Measurements from ENCODE around the gene TRPM3.

DNA sequence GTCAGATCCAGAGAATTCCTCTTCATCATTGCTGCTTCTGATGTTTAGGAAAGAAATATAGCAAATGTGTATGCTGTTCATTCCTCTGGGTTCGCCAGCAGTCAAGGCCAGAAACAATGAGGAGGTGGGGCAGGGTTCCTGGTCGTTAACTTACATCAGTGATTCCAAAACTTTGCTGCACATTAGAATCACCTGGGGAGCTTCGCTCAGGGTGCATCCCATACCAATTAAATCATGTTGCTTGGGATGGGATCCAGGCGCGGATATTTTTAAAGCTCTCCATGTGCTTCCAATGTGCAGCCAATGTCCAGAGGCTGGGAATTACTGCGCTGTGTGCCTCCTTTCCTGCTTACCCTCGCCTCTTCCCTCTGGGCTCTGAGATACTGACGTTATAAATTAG, 479.1 kb downstream of the TRPM3 start:
- TF ChIP-seq, protein P1, sequence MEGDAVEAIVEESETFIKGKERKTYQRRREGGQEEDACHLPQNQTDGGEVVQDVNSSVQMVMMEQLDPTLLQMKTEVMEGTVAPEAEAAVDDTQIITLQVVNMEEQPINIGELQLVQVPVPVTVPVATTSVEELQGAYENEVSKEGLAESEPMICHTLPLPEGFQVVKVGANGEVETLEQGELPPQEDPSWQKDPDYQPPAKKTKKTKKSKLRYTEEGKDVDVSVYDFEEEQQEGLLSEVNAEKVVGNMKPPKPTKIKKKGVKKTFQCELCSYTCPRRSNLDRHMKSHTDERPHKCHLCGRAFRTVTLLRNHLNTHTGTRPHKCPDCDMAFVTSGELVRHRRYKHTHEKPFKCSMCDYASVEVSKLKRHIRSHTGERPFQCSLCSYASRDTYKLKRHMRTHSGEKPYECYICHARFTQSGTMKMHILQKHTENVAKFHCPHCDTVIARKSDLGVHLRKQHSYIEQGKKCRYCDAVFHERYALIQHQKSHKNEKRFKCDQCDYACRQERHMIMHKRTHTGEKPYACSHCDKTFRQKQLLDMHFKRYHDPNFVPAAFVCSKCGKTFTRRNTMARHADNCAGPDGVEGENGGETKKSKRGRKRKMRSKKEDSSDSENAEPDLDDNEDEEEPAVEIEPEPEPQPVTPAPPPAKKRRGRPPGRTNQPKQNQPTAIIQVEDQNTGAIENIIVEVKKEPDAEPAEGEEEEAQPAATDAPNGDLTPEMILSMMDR (tag by site-specific recombination; IDR thresholded peaks at IDR 0.05), result no peak
- no peak for TF ChIP-seq ZBTB1 (tag by site-specific recombination; IDR thresholded peaks at IDR 0.05)
- TF ChIP-seq, protein P2, sequence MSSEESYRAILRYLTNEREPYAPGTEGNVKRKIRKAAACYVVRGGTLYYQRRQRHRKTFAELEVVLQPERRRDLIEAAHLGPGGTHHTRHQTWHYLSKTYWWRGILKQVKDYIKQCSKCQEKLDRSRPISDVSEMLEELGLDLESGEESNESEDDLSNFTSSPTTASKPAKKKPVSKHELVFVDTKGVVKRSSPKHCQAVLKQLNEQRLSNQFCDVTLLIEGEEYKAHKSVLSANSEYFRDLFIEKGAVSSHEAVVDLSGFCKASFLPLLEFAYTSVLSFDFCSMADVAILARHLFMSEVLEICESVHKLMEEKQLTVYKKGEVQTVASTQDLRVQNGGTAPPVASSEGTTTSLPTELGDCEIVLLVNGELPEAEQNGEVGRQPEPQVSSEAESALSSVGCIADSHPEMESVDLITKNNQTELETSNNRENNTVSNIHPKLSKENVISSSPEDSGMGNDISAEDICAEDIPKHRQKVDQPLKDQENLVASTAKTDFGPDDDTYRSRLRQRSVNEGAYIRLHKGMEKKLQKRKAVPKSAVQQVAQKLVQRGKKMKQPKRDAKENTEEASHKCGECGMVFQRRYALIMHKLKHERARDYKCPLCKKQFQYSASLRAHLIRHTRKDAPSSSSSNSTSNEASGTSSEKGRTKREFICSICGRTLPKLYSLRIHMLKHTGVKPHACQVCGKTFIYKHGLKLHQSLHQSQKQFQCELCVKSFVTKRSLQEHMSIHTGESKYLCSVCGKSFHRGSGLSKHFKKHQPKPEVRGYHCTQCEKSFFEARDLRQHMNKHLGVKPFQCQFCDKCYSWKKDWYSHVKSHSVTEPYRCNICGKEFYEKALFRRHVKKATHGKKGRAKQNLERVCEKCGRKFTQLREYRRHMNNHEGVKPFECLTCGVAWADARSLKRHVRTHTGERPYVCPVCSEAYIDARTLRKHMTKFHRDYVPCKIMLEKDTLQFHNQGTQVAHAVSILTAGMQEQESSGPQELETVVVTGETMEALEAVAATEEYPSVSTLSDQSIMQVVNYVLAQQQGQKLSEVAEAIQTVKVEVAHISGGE (tag by site-specific recombination; conservative IDR thresholded peaks at IDR 0.05; ENCODE audit: low read depth), result no peak
- no peak for TF ChIP-seq OVOL3 (tag by site-specific recombination; IDR thresholded peaks at IDR 0.05)
- TF ChIP-seq ZNF223 (tag by site-specific recombination; IDR thresholded peaks at IDR 0.05), result no peak
- TF ChIP-seq YY1 (tag by site-specific recombination; IDR thresholded peaks at IDR 0.05), result no peak
- TF ChIP-seq ZNF274 (IDR thresholded peaks at IDR 0.05; ENCODE audit: low read length), result no peak
- no peak for TF ChIP-seq ZNF274 (tag by site-specific recombination; IDR thresholded peaks at IDR 0.05; ENCODE audit: borderline replicate concordance)
- TF ChIP-seq, protein P3, sequence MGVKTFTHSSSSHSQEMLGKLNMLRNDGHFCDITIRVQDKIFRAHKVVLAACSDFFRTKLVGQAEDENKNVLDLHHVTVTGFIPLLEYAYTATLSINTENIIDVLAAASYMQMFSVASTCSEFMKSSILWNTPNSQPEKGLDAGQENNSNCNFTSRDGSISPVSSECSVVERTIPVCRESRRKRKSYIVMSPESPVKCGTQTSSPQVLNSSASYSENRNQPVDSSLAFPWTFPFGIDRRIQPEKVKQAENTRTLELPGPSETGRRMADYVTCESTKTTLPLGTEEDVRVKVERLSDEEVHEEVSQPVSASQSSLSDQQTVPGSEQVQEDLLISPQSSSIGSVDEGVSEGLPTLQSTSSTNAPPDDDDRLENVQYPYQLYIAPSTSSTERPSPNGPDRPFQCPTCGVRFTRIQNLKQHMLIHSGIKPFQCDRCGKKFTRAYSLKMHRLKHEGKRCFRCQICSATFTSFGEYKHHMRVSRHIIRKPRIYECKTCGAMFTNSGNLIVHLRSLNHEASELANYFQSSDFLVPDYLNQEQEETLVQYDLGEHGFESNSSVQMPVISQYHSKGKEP (tag by site-specific recombination; IDR thresholded peaks at IDR 0.05), result no peak
- no peak for TF ChIP-seq ZBTB7A (tag by site-specific recombination; IDR thresholded peaks at IDR 0.05; ENCODE audit: low read depth)
- no peak for TF ChIP-seq ZNF354C (tag by site-specific recombination; IDR thresholded peaks at IDR 0.05; ENCODE audit: borderline replicate concordance, low read depth)
- no peak for TF ChIP-seq ZNF660 (tag by site-specific recombination; IDR thresholded peaks at IDR 0.05)
- TF ChIP-seq ZNF426 (tag by site-specific recombination; IDR thresholded peaks at IDR 0.05), result no peak
- TF ChIP-seq WT1 (tag by site-specific recombination; IDR thresholded peaks at IDR 0.05), result no peak
